ENCODE measurements around the gene ATF7IP2. TPM values are rescaled to one million over a fixed set of nuclear protein-coding genes. Genes with fewer than 3 reads are reported as not detected.
"Not testable (repeated sequence)": the region's sequence is repeated elsewhere in the genome, so short reads cannot be mapped to it uniquely, and the experiment has no call there.

The ATF7IP2 gene
- total RNA-seq, 1 experiment from 2014 or later, result 7.4 TPM

DNA sequence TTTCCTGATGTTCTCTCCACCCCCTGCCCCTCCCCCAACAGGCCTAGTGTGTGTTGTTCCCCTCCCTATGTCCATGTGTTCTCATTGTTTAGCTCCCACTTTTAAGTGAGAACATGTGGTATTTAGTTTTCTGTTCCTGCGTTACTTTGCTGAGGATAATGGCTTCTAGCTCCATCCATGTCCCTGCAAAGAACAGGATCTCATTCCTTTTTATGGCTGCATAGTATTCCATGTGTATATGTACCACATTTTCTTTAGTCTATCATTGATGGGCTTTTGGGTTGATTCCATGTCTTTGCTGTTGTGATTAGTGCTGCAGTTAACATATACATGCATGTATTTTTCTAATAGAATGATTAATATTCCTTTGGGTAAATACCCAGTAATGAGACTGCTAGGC, 90.8 kb downstream of the ATF7IP2 start:
- CTCF ChIA-PET; H3K27me3 ChIP-seq (ENCODE audit: insufficient read depth, low read length); BruUV-seq (replicated peaks); H3K4me1 ChIP-seq (ENCODE audit: control insufficient read depth in 1 of 2, insufficient read depth in 2 of 2, low read length in 2 of 2); H3K79me2 ChIP-seq (ENCODE audit: insufficient read depth, low read length); intact Hi-C loops (cut with micrococcal nuclease); H3K27ac ChIP-seq (ENCODE audit: low read depth, low read length); H3K9me3 ChIP-seq (ENCODE audit: control insufficient read depth in 1 of 2, insufficient read depth in 1 of 2, low read depth in 1 of 2, low read length in 2 of 2); H3K4me2 ChIP-seq (ENCODE audit: low read length); H4K20me1 ChIP-seq (ENCODE audit: insufficient read depth); POLR2A ChIA-PET; DNase-seq (ENCODE audit: low read depth, low spot score); H3K36me3 ChIP-seq (ENCODE audit: control insufficient read depth in 1 of 2, insufficient read depth in 2 of 2, low read length in 2 of 2); ATAC-seq; H2AFZ ChIP-seq (ENCODE audit: low read depth, low read length, poor library complexity, severe bottlenecking); H3K9me2 ChIP-seq (ENCODE audit: insufficient read depth); H3K9ac ChIP-seq (ENCODE audit: low read length); H3K4me3 ChIP-seq (replicated peaks in 1 of 2; ENCODE audit: low read depth in 1 of 2, low read length in 2 of 2); RAD21 ChIA-PET (ENCODE audit: low non-redundant PET in 1 of 2, low total read pairs in 2 of 2, uncharacterized antibody in 2 of 2, unreplicated experiment in 2 of 2): not testable (repeated sequence)

DNA sequence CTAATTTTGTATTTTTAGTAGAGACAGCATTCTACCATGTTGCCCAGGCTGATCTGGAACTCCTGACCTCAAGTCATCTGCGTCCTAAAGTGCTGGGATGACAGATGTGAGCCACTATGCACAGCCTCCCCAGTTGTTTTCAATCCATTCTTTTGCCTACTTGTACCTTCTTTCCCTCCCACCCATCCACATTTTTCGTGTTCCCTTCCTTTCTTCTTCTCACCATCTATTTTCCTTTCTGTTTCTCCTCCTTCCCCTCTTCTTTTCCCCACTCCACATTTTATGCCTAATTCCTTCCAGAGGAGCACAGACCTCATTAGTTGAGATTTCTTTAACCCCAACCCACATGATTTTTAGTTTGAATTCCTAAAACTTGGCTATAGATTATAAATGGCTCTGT, 94.3 kb downstream of the ATF7IP2 start:
- no peaks in the 10 kb centered on the region for H3K9me2 ChIP-seq (ENCODE audit: insufficient read depth)
- no peaks in the 10 kb centered on the region; the same call in 1 of the 2 replicates for H4K20me1 ChIP-seq (ENCODE audit: insufficient read depth)
- no peak overlapping the region for H3K9ac ChIP-seq (ENCODE audit: low read length)
- no peak overlapping the region for H3K4me2 ChIP-seq (ENCODE audit: low read length)
- no peaks in the 10 kb centered on the region for H3K4me1 ChIP-seq (ENCODE audit: control insufficient read depth in 1 of 2, insufficient read depth in 2 of 2, low read length in 2 of 2)
- H3K27ac ChIP-seq (ENCODE audit: low read depth, low read length), result no peak overlapping the region
- no peaks in the 10 kb centered on the region for H3K36me3 ChIP-seq (ENCODE audit: control insufficient read depth in 1 of 2, insufficient read depth in 2 of 2, low read length in 2 of 2)
- POLR2A ChIA-PET, result no interaction called here
- DNase-seq (ENCODE audit: low read depth, low spot score) (no peak), ATAC-seq (no peak)
- RAD21 ChIA-PET (ENCODE audit: low non-redundant PET in 1 of 2, low total read pairs in 2 of 2, uncharacterized antibody in 2 of 2, unreplicated experiment in 2 of 2), result no interaction called here
- no peak overlapping the region for H2AFZ ChIP-seq (ENCODE audit: low read depth, low read length, poor library complexity, severe bottlenecking)
- no TSS peak for BruUV-seq (replicated peaks)
- CTCF ChIA-PET, result no interaction called here
- H3K79me2 ChIP-seq (ENCODE audit: insufficient read depth, low read length), result no peaks in the 10 kb centered on the region
- intact Hi-C loops (cut with micrococcal nuclease), result no loop called here
- no peaks in the 10 kb centered on the region for H3K27me3 ChIP-seq (ENCODE audit: insufficient read depth, low read length)
- no peak overlapping the region for H3K4me3 ChIP-seq (replicated peaks in 1 of 2; ENCODE audit: low read depth in 1 of 2, low read length in 2 of 2)
- H3K9me3 ChIP-seq (ENCODE audit: control insufficient read depth in 1 of 2, insufficient read depth in 1 of 2, low read depth in 1 of 2, low read length in 2 of 2), result no peaks in the 10 kb centered on the region
- TF ChIP-seq EGR1 (IDR thresholded peaks at IDR 0.05; ENCODE audit: low read depth), result no peak
- no peak for TF ChIP-seq POLR2AphosphoS5 (IDR thresholded peaks at IDR 0.05; ENCODE audit: low read depth, low read length)
- no peak for TF ChIP-seq FOSL1 (IDR thresholded peaks at IDR 0.05; ENCODE audit: low read depth)
- TF ChIP-seq, protein P1, sequence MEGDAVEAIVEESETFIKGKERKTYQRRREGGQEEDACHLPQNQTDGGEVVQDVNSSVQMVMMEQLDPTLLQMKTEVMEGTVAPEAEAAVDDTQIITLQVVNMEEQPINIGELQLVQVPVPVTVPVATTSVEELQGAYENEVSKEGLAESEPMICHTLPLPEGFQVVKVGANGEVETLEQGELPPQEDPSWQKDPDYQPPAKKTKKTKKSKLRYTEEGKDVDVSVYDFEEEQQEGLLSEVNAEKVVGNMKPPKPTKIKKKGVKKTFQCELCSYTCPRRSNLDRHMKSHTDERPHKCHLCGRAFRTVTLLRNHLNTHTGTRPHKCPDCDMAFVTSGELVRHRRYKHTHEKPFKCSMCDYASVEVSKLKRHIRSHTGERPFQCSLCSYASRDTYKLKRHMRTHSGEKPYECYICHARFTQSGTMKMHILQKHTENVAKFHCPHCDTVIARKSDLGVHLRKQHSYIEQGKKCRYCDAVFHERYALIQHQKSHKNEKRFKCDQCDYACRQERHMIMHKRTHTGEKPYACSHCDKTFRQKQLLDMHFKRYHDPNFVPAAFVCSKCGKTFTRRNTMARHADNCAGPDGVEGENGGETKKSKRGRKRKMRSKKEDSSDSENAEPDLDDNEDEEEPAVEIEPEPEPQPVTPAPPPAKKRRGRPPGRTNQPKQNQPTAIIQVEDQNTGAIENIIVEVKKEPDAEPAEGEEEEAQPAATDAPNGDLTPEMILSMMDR (IDR thresholded peaks at IDR 0.05 in 2 of 3, conservative IDR thresholded peaks at IDR 0.05 in 1 of 3; ENCODE audit: borderline replicate concordance in 1 of 3, insufficient read depth in 1 of 3, low read depth in 2 of 3, low read length in 2 of 3), result no peak
- TF ChIP-seq EZH2 (IDR thresholded peaks at IDR 0.05), result no peak
- TF ChIP-seq ELF1 (IDR thresholded peaks at IDR 0.05; ENCODE audit: borderline replicate concordance, low read depth), result no peak
- TF ChIP-seq CBX3 (IDR thresholded peaks at IDR 0.05; ENCODE audit: low read depth), result no peak
- no peak for TF ChIP-seq SP1 (IDR thresholded peaks at IDR 0.05; ENCODE audit: low read depth)
- no peak for TF ChIP-seq SIN3A (IDR thresholded peaks at IDR 0.05; ENCODE audit: low read depth)
- TF ChIP-seq JUND (IDR thresholded peaks at IDR 0.05), result no peak
- TF ChIP-seq, protein P2, sequence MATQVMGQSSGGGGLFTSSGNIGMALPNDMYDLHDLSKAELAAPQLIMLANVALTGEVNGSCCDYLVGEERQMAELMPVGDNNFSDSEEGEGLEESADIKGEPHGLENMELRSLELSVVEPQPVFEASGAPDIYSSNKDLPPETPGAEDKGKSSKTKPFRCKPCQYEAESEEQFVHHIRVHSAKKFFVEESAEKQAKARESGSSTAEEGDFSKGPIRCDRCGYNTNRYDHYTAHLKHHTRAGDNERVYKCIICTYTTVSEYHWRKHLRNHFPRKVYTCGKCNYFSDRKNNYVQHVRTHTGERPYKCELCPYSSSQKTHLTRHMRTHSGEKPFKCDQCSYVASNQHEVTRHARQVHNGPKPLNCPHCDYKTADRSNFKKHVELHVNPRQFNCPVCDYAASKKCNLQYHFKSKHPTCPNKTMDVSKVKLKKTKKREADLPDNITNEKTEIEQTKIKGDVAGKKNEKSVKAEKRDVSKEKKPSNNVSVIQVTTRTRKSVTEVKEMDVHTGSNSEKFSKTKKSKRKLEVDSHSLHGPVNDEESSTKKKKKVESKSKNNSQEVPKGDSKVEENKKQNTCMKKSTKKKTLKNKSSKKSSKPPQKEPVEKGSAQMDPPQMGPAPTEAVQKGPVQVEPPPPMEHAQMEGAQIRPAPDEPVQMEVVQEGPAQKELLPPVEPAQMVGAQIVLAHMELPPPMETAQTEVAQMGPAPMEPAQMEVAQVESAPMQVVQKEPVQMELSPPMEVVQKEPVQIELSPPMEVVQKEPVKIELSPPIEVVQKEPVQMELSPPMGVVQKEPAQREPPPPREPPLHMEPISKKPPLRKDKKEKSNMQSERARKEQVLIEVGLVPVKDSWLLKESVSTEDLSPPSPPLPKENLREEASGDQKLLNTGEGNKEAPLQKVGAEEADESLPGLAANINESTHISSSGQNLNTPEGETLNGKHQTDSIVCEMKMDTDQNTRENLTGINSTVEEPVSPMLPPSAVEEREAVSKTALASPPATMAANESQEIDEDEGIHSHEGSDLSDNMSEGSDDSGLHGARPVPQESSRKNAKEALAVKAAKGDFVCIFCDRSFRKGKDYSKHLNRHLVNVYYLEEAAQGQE (IDR thresholded peaks at IDR 0.05; ENCODE audit: low read depth), result no peak
- no peak for TF ChIP-seq EZH2phosphoT487 (IDR thresholded peaks at IDR 0.05; ENCODE audit: borderline replicate concordance)
- TF ChIP-seq, protein P3, sequence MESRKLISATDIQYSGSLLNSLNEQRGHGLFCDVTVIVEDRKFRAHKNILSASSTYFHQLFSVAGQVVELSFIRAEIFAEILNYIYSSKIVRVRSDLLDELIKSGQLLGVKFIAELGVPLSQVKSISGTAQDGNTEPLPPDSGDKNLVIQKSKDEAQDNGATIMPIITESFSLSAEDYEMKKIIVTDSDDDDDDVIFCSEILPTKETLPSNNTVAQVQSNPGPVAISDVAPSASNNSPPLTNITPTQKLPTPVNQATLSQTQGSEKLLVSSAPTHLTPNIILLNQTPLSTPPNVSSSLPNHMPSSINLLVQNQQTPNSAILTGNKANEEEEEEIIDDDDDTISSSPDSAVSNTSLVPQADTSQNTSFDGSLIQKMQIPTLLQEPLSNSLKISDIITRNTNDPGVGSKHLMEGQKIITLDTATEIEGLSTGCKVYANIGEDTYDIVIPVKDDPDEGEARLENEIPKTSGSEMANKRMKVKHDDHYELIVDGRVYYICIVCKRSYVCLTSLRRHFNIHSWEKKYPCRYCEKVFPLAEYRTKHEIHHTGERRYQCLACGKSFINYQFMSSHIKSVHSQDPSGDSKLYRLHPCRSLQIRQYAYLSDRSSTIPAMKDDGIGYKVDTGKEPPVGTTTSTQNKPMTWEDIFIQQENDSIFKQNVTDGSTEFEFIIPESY (IDR thresholded peaks at IDR 0.05; ENCODE audit: extremely low read depth, insufficient replicate concordance, low read length), result no peak
- no peak for TF ChIP-seq RAD21 (IDR thresholded peaks at IDR 0.05; ENCODE audit: low read depth)
- TF ChIP-seq ZNF274 (IDR thresholded peaks at IDR 0.05; ENCODE audit: low read depth, low read length), result no peak
